HepG2 (cell line): ENCODE data around the gene MBLAC1. TPM values are rescaled to one million over a fixed set of nuclear protein-coding genes. Genes with fewer than 3 reads are reported as not detected.

Source experiments
- MTF2 ChIP-seq: sonication (generic); formaldehyde crosslinking; IDR thresholded peaks from 2 replicates; pipeline ENCODE4 v1.5.0; 2020; ENCODE audit warnings: missing genetic modification reagents, borderline replicate concordance
- NR2F6 ChIP-seq, 2 experiments: IDR thresholded peaks; 2 replicates each; pipeline ENCODE4 v1.6.1; 2016; ENCODE audit warnings: antibody characterized with exemption in 1 of 2, mild to moderate bottlenecking in 1 of 2
- RCOR2 ChIP-seq: IDR thresholded peaks from 2 replicates; pipeline ENCODE4 v1.6.1; 2016; ENCODE audit warnings: missing biosample characterization, missing genetic modification reagents
- REL ChIP-seq: sonication (generic); formaldehyde crosslinking; conservative IDR thresholded peaks from 2 replicates; pipeline ENCODE4 v1.8.0; 2022; ENCODE audit warnings: mild to moderate bottlenecking, missing genetic modification reagents, moderate library complexity
- RXRA ChIP-seq: sonication (generic); formaldehyde crosslinking; IDR thresholded peaks from 2 replicates; pipeline ENCODE4 v1.5.1; 2020; ENCODE audit warnings: missing genetic modification reagents
- RXRB ChIP-seq: IDR thresholded peaks from 2 replicates; pipeline ENCODE4 v1.6.1; 2016; ENCODE audit warnings: borderline replicate concordance, missing genetic modification reagents, missing compliant biosample characterization
- SUZ12 ChIP-seq: fragments of 150-350 bp; IDR thresholded peaks from 2 replicates; pipeline ENCODE4 v1.6.1; 2014; ENCODE audit warnings: low read depth, low read length
- THYN1 ChIP-seq: sonication (generic); formaldehyde crosslinking; IDR thresholded peaks from 2 replicates; pipeline ENCODE4 v1.8.1; 2023; ENCODE audit warnings: low read depth, mild to moderate bottlenecking, moderate library complexity, missing genetic modification reagents, borderline replicate concordance
- ZFP36L1 ChIP-seq: sonication (generic); formaldehyde crosslinking; IDR thresholded peaks from 2 replicates; pipeline ENCODE4 v1.8.0; 2022; ENCODE audit warnings: mild to moderate bottlenecking, missing genetic modification reagents, moderate library complexity
- ZMYM2 ChIP-seq: sonication (generic); formaldehyde crosslinking; IDR thresholded peaks from 2 replicates; pipeline ENCODE4 v1.8.0; 2022; ENCODE audit warnings: mild to moderate bottlenecking, missing genetic modification reagents
- ZNF350 ChIP-seq: sonication (generic); formaldehyde crosslinking; IDR thresholded peaks from 2 replicates; pipeline ENCODE4 v1.4.0; 2020; ENCODE audit warnings: mild to moderate bottlenecking, low read depth, missing genetic modification reagents, borderline replicate concordance
- ZNF543 ChIP-seq: sonication (generic); formaldehyde crosslinking; IDR thresholded peaks from 2 replicates; pipeline ENCODE4 v1.4.0; 2020; ENCODE audit warnings: mild to moderate bottlenecking, missing genetic modification reagents
- ZNF550 ChIP-seq: sonication (generic); formaldehyde crosslinking; IDR thresholded peaks from 2 replicates; pipeline ENCODE4 v1.4.0; 2020; ENCODE audit warnings: mild to moderate bottlenecking, missing genetic modification reagents, borderline replicate concordance
- ZNF607 ChIP-seq: sonication (generic); formaldehyde crosslinking; IDR thresholded peaks from 2 replicates; pipeline ENCODE4 v1.5.1; 2020; ENCODE audit warnings: missing genetic modification reagents, mild to moderate bottlenecking, borderline replicate concordance
- ZNF747 ChIP-seq: sonication (generic); formaldehyde crosslinking; IDR thresholded peaks from 2 replicates; pipeline ENCODE4 v1.8.1; 2023; ENCODE audit warnings: missing genetic modification reagents, mild to moderate bottlenecking, borderline replicate concordance
- ZNF841 ChIP-seq: sonication (generic); formaldehyde crosslinking; IDR thresholded peaks from 2 replicates; pipeline ENCODE4 v1.8.1; 2023; ENCODE audit warnings: missing genetic modification reagents, borderline replicate concordance
- polyA plus RNA-seq, 8 experiments: library from polyadenylated mRNA; depleted of rRNA in 3 of 8; stranded (reverse) in 7 of 8; unstranded in 1 of 8; fragments of >200 nt; fragmentation: Illumina TruSeq in 4 of 8; extraction: Trizol in 4 of 8; gene quantifications; 2 replicates each; pipeline versions ENCODE4 v1.2.1 to v1.2.3, GENCODE V29; 2011 to 2016; ENCODE audit warnings: low read depth in 4 of 8, missing spikeins in 1 of 8, mixed read lengths in 1 of 8; ENCODE audit not compliant: insufficient read depth in 1 of 8
- total RNA-seq, 5 experiments: library from RNA; depleted of rRNA; stranded (reverse); fragments of >200 nt; fragmentation: Illumina TruSeq; extraction: Trizol; gene quantifications; 2 replicates each; pipeline ENCODE4 v1.2.3, GENCODE V29; 2016; ENCODE audit warnings: low read depth in 1 of 5
- TF ChIP-seq, protein P1 (sequence below): sonication (generic); formaldehyde crosslinking; IDR thresholded peaks from 2 replicates; pipeline ENCODE4 v1.4.0; 2020; ENCODE audit warnings: mild to moderate bottlenecking, missing genetic modification reagents
- TF ChIP-seq, protein P2 (sequence below): IDR thresholded peaks from 2 replicates; pipeline ENCODE4 v1.6.1; 2016; ENCODE audit warnings: low read depth, control low read depth
- TF ChIP-seq, protein P3 (sequence below): sonication (generic); formaldehyde crosslinking; IDR thresholded peaks from 2 replicates; pipeline ENCODE4 v1.8.1; 2023; ENCODE audit warnings: mild to moderate bottlenecking, moderate library complexity, missing genetic modification reagents
- TF ChIP-seq, protein P4 (sequence below): IDR thresholded peaks from 2 replicates; pipeline ENCODE4 v1.6.1; 2016; ENCODE audit warnings: missing compliant biosample characterization, missing genetic modification reagents, borderline replicate concordance

The MBLAC1 gene
- total and polyA plus RNA-seq, 2 of the 13 experiments (the other 11 are each of a cell fraction or from before 2014, with no cell fraction given), result 0.79 to 2.1 TPM

DNA sequence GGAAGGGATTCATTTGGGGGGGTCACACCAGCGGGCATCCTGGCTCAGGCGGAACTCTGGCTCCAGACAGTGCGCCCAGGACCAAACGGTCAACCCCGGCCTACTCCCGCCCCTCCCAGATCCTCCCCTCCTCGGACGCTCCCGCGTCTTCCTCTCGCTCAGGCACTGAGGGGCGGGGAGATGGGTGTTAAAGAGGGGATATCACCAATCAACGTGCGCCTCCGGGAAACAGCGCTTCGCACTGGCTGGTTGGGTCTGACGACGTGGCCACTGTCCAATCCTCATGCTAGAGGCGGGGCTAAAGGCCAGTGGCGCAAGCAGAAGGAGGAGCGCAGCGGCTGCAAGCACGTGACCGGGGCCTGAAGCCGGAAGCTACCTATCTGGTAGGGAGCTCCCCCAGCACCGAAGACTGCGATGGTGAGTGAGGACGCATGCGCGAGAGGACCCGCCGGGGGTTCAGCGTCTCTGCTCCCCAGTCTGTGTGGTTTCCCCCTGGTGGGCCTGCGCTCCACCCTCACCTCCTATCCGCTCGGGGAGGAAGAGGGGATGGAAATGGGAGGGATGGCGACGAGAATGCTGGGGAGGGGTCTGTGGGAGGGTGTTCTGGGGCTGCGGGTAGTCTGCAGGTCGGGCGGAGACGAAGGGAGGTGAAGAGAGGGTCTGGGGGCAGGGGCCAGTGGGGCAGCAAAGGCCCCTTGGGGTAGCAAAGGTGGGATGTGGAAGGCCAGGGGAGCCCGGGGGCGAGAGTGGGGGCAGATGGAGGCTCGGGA, 22.0 kb downstream of the MBLAC1 start, which contains the start of gene LAMTOR4 (continued):
- TF ChIP-seq ZNF550 (CRISPR knock-in tag) (peak; percentile 86; the same call in 1 of the 2 replicates), ZMYM2 (CRISPR knock-in tag) (peak; percentile 79; the same call in 1 of the 2 replicates), ZFP36L1 (no peak), THYN1 (CRISPR knock-in tag) (no peak), RCOR2 (0 out of 2 replicates have a peak, but pooled peaks have one; percentile 21), ZNF747 (CRISPR knock-in tag) (peak; percentile 52; the same call in 1 of the 2 replicates), ZNF841 (CRISPR knock-in tag) (no peak), RXRA (CRISPR knock-in tag) (peak; percentile 46), ZNF350 (CRISPR knock-in tag) (peak; percentile 83; the same call in 1 of the 2 replicates), ZNF543 (CRISPR knock-in tag) (no peak), SUZ12 (no peak), NR2F6 (IDR thresholded peaks at IDR 0.05) (no peak), NR2F6 (CRISPR knock-in tag; IDR thresholded peaks at IDR 0.05) (peak; percentile 35), REL (CRISPR knock-in tag) (no peak), MTF2 (CRISPR knock-in tag) (no peak), ZNF607 (CRISPR knock-in tag) (peak; percentile 18; the same call in 1 of the 2 replicates), RXRB (CRISPR knock-in tag) (peak; percentile 53; the same call in 1 of the 2 replicates)
- TF ChIP-seq, protein P1, sequence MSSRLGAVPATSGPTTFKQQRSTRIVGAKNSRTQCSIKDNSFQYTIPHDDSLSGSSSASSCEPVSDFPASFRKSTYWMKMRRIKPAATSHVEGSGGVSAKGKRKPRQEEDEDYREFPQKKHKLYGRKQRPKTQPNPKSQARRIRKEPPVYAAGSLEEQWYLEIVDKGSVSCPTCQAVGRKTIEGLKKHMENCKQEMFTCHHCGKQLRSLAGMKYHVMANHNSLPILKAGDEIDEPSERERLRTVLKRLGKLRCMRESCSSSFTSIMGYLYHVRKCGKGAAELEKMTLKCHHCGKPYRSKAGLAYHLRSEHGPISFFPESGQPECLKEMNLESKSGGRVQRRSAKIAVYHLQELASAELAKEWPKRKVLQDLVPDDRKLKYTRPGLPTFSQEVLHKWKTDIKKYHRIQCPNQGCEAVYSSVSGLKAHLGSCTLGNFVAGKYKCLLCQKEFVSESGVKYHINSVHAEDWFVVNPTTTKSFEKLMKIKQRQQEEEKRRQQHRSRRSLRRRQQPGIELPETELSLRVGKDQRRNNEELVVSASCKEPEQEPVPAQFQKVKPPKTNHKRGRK, result no peak
- TF ChIP-seq, protein P2, sequence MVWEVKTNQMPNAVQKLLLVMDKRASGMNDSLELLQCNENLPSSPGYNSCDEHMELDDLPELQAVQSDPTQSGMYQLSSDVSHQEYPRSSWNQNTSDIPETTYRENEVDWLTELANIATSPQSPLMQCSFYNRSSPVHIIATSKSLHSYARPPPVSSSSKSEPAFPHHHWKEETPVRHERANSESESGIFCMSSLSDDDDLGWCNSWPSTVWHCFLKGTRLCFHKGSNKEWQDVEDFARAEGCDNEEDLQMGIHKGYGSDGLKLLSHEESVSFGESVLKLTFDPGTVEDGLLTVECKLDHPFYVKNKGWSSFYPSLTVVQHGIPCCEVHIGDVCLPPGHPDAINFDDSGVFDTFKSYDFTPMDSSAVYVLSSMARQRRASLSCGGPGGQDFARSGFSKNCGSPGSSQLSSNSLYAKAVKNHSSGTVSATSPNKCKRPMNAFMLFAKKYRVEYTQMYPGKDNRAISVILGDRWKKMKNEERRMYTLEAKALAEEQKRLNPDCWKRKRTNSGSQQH (CRISPR knock-in tag), result 0 out of 2 replicates have a peak, but pooled peaks have one; percentile 18
- TF ChIP-seq, protein P3, sequence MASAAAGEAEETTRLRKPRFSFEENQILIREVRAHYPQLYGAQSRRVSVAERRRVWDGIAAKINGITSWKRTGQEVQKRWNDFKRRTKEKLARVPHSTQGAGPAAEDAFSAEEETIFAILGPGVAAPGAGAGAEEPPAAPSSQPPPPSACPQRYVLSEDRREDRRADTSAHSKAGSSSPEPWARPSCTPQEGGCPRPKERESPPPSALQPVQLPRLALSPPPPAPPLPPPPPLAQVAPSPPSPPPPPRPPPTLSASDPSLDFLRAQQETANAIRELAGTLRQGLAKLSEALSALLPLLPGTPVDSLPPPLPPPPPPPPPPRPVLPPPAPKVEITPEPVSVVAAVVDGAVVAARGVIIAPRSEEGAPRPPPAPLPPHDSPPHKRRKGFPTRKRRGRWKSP (CRISPR knock-in tag), result peak; percentile 62; the same call in 1 of the 2 replicates
- TF ChIP-seq, protein P4, sequence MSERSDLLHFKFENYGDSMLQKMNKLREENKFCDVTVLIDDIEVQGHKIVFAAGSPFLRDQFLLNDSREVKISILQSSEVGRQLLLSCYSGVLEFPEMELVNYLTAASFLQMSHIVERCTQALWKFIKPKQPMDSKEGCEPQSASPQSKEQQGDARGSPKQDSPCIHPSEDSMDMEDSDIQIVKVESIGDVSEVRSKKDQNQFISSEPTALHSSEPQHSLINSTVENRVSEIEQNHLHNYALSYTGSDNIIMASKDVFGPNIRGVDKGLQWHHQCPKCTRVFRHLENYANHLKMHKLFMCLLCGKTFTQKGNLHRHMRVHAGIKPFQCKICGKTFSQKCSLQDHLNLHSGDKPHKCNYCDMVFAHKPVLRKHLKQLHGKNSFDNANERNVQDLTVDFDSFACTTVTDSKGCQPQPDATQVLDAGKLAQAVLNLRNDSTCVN, result 0 out of 2 replicates have a peak, but pooled peaks have one; percentile 15
